KBM-7 (cell line): ENCODE data around the gene SCAI.
"Not testable (repeated sequence)": the region's sequence is repeated elsewhere in the genome, so short reads cannot be mapped to it uniquely, and the experiment has no call there.

Experiments used
- DNase-seq: peaks from one replicate; pipeline ENCODE4 v3.0.0-alpha.2; 2015
- in situ Hi-C: fragments of 300-500 bp; cut with MboI; formaldehyde crosslinking; loops from 2 replicates; pipeline ENCODE4 v1.14.3; 2020; ENCODE audit warnings: low sequenced_read_pairs, low pct_unique_long_range_greater_than_20kb, mixed read lengths

The SCAI gene

GRCh38 chr9:125114503-125114902 is 28.8 kb downstream of the SCAI start:
- DNase-seq, in situ Hi-C loops: not testable (repeated sequence)

GRCh38 chr9:125110464-125110863 is 32.9 kb downstream of the SCAI start:
- in situ Hi-C loops, result no loop called here
- peak; percentile 16 for DNase-seq

GRCh38 chr9:125108541-125108940 is 34.8 kb downstream of the SCAI start:
- in situ Hi-C loops, DNase-seq: not testable (repeated sequence)

GRCh38 chr9:125106285-125106893 is 36.9 kb downstream of the SCAI start:
- in situ Hi-C loops, result no loop called here
- no peak for DNase-seq

- in situ Hi-C loops, result no loop called here
- DNase-seq, result no peak
Observed at GRCh38 chr9:125103770-125104460, 39.4 kb downstream of the SCAI start.

GRCh38 chr9:125103021-125103420 is 40.3 kb downstream of the SCAI start:
- in situ Hi-C loops, result no loop called here
- DNase-seq, result no peak

- in situ Hi-C loops, result no loop called here
- no peak for DNase-seq
Observed at GRCh38 chr9:125100822-125101221, 42.5 kb downstream of the SCAI start.

GRCh38 chr9:125099816-125100215 is 43.5 kb downstream of the SCAI start:
- DNase-seq, result no peak
- in situ Hi-C loops, result no loop called here

GRCh38 chr9:125095821-125096443 is 47.4 kb downstream of the SCAI start:
- no peak for DNase-seq
- in situ Hi-C loops, result no loop called here

GRCh38 chr9:125091121-125091520 is 52.2 kb downstream of the SCAI start:
- in situ Hi-C loops, result no loop called here
- no peak for DNase-seq

GRCh38 chr9:125089331-125089730 is 54.0 kb downstream of the SCAI start:
- DNase-seq, result no peak
- in situ Hi-C loops, result no loop called here

- DNase-seq, result no peak
- in situ Hi-C loops, result no loop called here
Observed at GRCh38 chr9:125088752-125089151, 54.6 kb downstream of the SCAI start.

- DNase-seq, result no peak
Observed at GRCh38 chr9:125085703-125086477, 57.4 kb downstream of the SCAI start.

GRCh38 chr9:125082197-125082596 is 61.1 kb downstream of the SCAI start:
- DNase-seq, in situ Hi-C loops: not testable (repeated sequence)

More at GRCh38 chr9:125085703-125086477, 57.4 kb downstream of the SCAI start:
- in situ Hi-C loops, result no loop called here

- in situ Hi-C loops, result not testable (repeated sequence)
Observed at GRCh38 chr9:125080797-125081196, 62.5 kb downstream of the SCAI start.

GRCh38 chr9:125079931-125080330 is 63.4 kb downstream of the SCAI start:
- in situ Hi-C loops, result no loop called here
- DNase-seq, result no peak

More at GRCh38 chr9:125080797-125081196, 62.5 kb downstream of the SCAI start:
- not testable (repeated sequence) for DNase-seq

GRCh38 chr9:125075997-125076396 is 67.3 kb downstream of the SCAI start:
- no peak for DNase-seq
- in situ Hi-C loops, result no loop called here

- in situ Hi-C loops, result no loop called here
- no peak for DNase-seq
Observed at GRCh38 chr9:125074976-125075375, 68.4 kb downstream of the SCAI start.

- in situ Hi-C loops, result no loop called here
- no peak for DNase-seq
Observed at GRCh38 chr9:125066839-125067619, 76.3 kb downstream of the SCAI start.
